T-helper 1 cell treated with Interleukin-12 subunit alpha and Interleukin-12 subunit beta and Interleukin-4 antibody, amounts not matched to agents 30 μg/mL and 1 μg/mL, for 36 hours (primary cell): ENCODE measurements around the gene MAP6D1.

Experiments used
- H3K27ac Mint-ChIP-seq: one replicate; pipeline ENCODE4 v1.8.0; 2021; ENCODE audit warnings: mild to moderate bottlenecking, mixed read lengths
- H3K27me3 Mint-ChIP-seq: one replicate; pipeline ENCODE4 v1.8.0; 2021; ENCODE audit warnings: low read depth, mixed read lengths
- H3K36me3 Mint-ChIP-seq: one replicate; pipeline ENCODE4 v1.8.0; 2021; ENCODE audit warnings: low read depth, mixed read lengths
- H3K4me1 Mint-ChIP-seq: one replicate; pipeline ENCODE4 v1.8.0; 2021; ENCODE audit warnings: low read depth, mixed read lengths
- H3K4me3 Mint-ChIP-seq: one replicate; pipeline ENCODE4 v1.8.0; 2021; ENCODE audit warnings: mild to moderate bottlenecking, moderate library complexity, mixed read lengths
- H3K9me3 Mint-ChIP-seq: one replicate; pipeline ENCODE4 v1.8.0; 2021; ENCODE audit warnings: mixed read lengths

MAP6D1 gene

DNA sequence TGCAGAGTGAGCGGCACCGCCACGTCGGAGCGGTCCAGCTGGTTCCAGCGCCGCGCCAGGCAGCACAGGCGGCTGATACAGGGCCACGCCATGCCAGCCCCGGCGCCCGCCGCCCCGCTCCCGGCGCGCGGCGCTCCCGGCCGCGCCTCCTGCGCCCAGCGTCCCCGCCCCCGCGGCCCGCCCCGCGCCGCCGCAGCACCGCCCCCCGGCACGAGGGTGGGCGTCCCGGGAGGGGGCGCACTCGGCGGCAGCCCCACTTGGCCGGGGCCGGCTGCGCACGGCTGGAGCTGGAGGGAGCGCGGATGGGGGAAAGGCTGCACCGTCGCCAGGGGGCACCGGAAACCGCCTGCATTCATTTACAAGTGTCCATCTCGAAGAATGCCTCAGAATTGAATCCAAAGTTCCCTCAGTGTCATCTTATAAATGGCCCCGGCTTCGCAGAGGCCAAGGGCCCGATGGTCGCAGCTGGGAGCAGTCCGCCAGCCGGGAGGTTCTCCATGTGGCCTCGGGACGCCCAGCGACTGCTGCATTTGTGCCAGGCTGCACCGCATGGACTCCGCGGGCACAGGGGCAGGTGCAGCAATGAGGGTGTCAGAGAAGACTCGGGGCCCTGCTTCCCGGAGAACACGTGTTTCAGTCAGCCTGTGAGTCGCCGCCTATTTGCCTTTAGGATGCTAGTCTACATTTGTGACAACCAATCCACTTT, at the start of gene MAP6D1:
TSS of gene MAP6D1 (minus strand) at position 122 of the 706 bp plus-strand sequence. CDS start at position 92, 30 bp downstream.
- Mint-ChIP-seq H3K4me1 (peaks cover 6% of the 10 kb centered on the region), H3K4me3 (peak within 1 kb of the TSS; percentile 80), H3K27ac (no peak within 1 kb of the TSS)

GRCh38 chr3:183873914-183874313, 48.5 kb upstream of the MAP6D1 start:
- H3K27me3 Mint-ChIP-seq, result no peaks in the 10 kb centered on the region
- no peak overlapping the region for H3K4me3 Mint-ChIP-seq
- H3K9me3 Mint-ChIP-seq, result no peaks in the 10 kb centered on the region
- H3K27ac Mint-ChIP-seq, result no peak overlapping the region
- peaks cover 6% of the 10 kb centered on the region for H3K36me3 Mint-ChIP-seq
- H3K4me1 Mint-ChIP-seq, result peaks cover 21% of the 10 kb centered on the region

More for the DNA sequence above, at the start of gene MAP6D1:
- Mint-ChIP-seq H3K9me3 (no peaks in the 10 kb centered on the region), H3K27me3 (peaks cover 16% of the 10 kb centered on the region), H3K36me3 (peaks cover 11% of the 10 kb centered on the region)

- Mint-ChIP-seq H3K9me3 (no peaks in the 10 kb centered on the region), H3K27me3 (no peaks in the 10 kb centered on the region), H3K4me1 (peaks cover 14% of the 10 kb centered on the region), H3K4me3 (no peak overlapping the region), H3K27ac (no peak overlapping the region), H3K36me3 (peaks cover 7% of the 10 kb centered on the region)
Observed at GRCh38 chr3:183871541-183871940, 46.2 kb upstream of the MAP6D1 start.

- H3K27me3 Mint-ChIP-seq, result no peaks in the 10 kb centered on the region
- peak overlapping the region; percentile 1 for H3K27ac Mint-ChIP-seq
- peaks cover 7% of the 10 kb centered on the region for H3K36me3 Mint-ChIP-seq
- H3K4me1 Mint-ChIP-seq, result peaks cover 14% of the 10 kb centered on the region
- no peak overlapping the region for H3K4me3 Mint-ChIP-seq
- no peaks in the 10 kb centered on the region for H3K9me3 Mint-ChIP-seq
Observed at GRCh38 chr3:183870563-183870962, 45.2 kb upstream of the MAP6D1 start.

- H3K9me3 Mint-ChIP-seq, result no peaks in the 10 kb centered on the region
- H3K4me1 Mint-ChIP-seq, result peaks cover 14% of the 10 kb centered on the region
- peak overlapping the region; percentile 76 for H3K27ac Mint-ChIP-seq
Observed at GRCh38 chr3:183868796-183869195, 43.4 kb upstream of the MAP6D1 start.

DNA sequence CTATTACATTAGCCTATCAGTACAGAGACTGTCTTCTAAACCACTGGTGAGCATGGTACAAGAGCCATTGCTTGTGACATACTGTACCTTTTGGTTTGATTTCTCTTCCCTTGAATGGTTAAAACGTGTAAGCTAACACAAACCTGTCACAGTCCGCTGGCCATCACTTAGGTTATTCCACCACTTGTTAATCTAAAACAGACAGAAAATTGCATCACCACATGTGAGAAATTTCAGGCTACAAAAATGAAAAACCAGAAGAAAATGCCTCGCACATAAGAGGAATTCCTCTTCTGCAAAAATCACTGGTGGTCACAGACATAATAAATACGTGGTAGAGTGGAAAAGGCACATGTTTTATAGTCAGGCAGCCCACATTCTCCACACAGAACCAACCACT, 37.2 kb upstream of the MAP6D1 start:
- no peak overlapping the region for H3K4me3 Mint-ChIP-seq
- H3K27ac Mint-ChIP-seq, result no peak overlapping the region
- H3K27me3 Mint-ChIP-seq, result no peaks in the 10 kb centered on the region
- no peaks in the 10 kb centered on the region for H3K4me1 Mint-ChIP-seq
- H3K36me3 Mint-ChIP-seq, result peaks cover 24% of the 10 kb centered on the region
- H3K9me3 Mint-ChIP-seq, result no peaks in the 10 kb centered on the region

More at GRCh38 chr3:183868796-183869195, 43.4 kb upstream of the MAP6D1 start:
- peaks cover 11% of the 10 kb centered on the region for H3K36me3 Mint-ChIP-seq
- no peak overlapping the region for H3K4me3 Mint-ChIP-seq
- no peaks in the 10 kb centered on the region for H3K27me3 Mint-ChIP-seq

DNA sequence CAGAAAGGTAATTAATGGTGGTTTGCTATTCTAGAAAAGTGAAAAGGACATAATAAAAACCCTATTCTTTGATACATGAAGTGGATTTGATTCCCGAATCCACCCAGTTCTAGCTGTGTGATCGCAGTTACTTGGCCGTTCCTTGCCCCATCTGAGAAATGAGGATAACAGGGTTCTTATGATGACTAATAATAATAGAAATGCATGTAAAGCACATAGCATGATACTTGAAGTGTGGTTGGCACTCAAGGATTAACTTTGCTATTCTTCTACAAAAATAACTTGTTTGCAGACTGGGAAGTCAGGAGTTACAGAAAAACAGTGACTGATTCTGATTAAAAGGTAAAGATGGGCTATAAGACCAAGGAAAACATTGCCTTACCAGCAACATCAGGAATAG, 32.5 kb upstream of the MAP6D1 start:
- no peaks in the 10 kb centered on the region for H3K27me3 Mint-ChIP-seq
- H3K9me3 Mint-ChIP-seq, result no peaks in the 10 kb centered on the region
- no peak overlapping the region for H3K4me3 Mint-ChIP-seq
- no peaks in the 10 kb centered on the region for H3K4me1 Mint-ChIP-seq
- H3K27ac Mint-ChIP-seq, result no peak overlapping the region
- H3K36me3 Mint-ChIP-seq, result peaks cover 34% of the 10 kb centered on the region

GRCh38 chr3:183854318-183855035, 29.1 kb upstream of the MAP6D1 start:
- H3K4me3 Mint-ChIP-seq, result no peak overlapping the region
- H3K36me3 Mint-ChIP-seq, result peaks cover 34% of the 10 kb centered on the region
- no peaks in the 10 kb centered on the region for H3K9me3 Mint-ChIP-seq
- H3K4me1 Mint-ChIP-seq, result peaks cover 2% of the 10 kb centered on the region
- no peaks in the 10 kb centered on the region for H3K27me3 Mint-ChIP-seq
- H3K27ac Mint-ChIP-seq, result no peak overlapping the region

DNA sequence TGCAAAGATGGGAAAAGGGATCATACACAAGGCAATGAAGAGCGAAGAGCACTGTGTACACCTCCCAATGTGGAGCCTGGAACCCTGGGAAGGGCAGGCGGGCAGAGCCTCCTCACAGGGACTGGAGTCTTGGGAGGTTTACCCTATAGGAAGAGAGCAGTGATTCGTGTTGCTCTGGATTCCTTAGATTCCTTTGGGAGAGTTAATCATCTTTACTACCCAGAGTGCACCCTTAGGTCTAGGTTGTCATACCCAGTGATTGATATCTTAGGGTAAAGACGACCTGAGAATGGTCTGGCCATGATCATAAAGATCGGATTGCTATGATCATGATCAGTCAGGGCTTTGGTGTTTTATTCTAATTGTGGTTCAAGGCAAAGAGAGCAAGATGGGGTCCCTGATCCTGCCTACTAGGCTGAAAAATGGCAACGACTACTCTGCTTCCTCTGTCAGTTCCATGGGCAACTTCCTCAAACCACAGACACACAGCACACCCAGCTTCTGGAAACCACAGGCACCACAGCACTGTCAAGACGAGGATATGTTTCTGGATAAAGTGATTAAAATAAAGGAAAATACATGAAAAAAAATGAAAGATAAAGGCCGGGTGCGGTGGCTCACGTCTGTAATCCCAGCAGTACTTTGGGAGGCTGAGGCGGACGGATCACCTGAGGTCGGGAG, 20.4 kb upstream of the MAP6D1 start:
- no peaks in the 10 kb centered on the region for H3K9me3 Mint-ChIP-seq
- peaks cover 34% of the 10 kb centered on the region for H3K36me3 Mint-ChIP-seq
- no peak overlapping the region for H3K27ac Mint-ChIP-seq
- no peak overlapping the region for H3K4me3 Mint-ChIP-seq
- peaks cover 15% of the 10 kb centered on the region for H3K4me1 Mint-ChIP-seq
- H3K27me3 Mint-ChIP-seq, result no peaks in the 10 kb centered on the region

DNA sequence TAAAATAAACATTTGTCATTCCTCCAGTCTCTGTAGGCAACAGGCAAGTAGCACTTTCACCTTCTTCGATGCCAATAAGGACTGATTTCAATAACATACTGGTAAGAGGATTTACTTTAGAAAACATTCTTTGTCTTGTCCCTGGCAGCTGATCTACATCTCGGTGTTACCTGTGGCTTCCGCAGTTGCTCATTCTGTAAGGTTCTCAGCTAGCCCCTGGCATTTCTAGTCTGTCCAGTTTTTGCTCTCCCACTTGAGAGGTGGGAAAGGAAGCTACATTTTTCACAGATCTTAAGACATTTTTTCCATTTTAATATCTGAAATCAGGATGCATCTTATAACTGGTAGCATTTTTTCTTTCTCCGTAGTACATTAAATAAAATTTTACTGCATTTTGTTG, 19.7 kb upstream of the MAP6D1 start:
- H3K4me1 Mint-ChIP-seq, result peaks cover 15% of the 10 kb centered on the region
- no peak overlapping the region for H3K4me3 Mint-ChIP-seq
- H3K27me3 Mint-ChIP-seq, result no peaks in the 10 kb centered on the region
- H3K27ac Mint-ChIP-seq, result no peak overlapping the region
- peaks cover 33% of the 10 kb centered on the region for H3K36me3 Mint-ChIP-seq
- no peaks in the 10 kb centered on the region for H3K9me3 Mint-ChIP-seq

- no peaks in the 10 kb centered on the region for H3K27me3 Mint-ChIP-seq
- no peaks in the 10 kb centered on the region for H3K9me3 Mint-ChIP-seq
- H3K27ac Mint-ChIP-seq, result peak overlapping the region; percentile 46
- no peak overlapping the region for H3K4me3 Mint-ChIP-seq
- H3K36me3 Mint-ChIP-seq, result peaks cover 37% of the 10 kb centered on the region
- peaks cover 15% of the 10 kb centered on the region for H3K4me1 Mint-ChIP-seq
Observed at GRCh38 chr3:183844606-183845005, 19.2 kb upstream of the MAP6D1 start.

- Mint-ChIP-seq H3K27ac (no peak overlapping the region), H3K4me1 (peaks cover 5% of the 10 kb centered on the region), H3K9me3 (no peaks in the 10 kb centered on the region), H3K4me3 (no peak overlapping the region), H3K36me3 (peaks cover 24% of the 10 kb centered on the region), H3K27me3 (no peaks in the 10 kb centered on the region)
Observed at GRCh38 chr3:183839751-183840150, 14.4 kb upstream of the MAP6D1 start.

DNA sequence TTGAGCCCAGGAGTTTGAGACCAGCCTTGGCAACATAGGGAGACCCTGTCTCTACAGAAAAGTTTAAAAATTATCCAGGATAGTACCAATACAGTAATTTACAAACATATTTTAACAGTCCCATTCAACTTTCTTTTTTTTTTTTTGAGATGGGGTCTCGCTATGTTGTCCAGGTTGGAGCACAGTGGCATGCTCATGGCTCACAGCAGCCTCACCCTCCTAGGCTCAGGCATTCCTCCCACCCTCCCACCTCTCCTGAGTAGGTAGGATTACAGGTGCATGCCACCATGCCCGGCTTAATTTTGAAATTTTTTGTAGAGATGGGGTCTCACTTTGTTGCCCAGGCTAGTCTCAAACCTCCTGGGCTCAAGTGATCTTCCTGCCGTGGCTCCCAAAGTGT, 12.5 kb upstream of the MAP6D1 start:
- no peaks in the 10 kb centered on the region for H3K27me3 Mint-ChIP-seq
- no peak overlapping the region for H3K27ac Mint-ChIP-seq
- H3K9me3 Mint-ChIP-seq, result no peaks in the 10 kb centered on the region
- H3K4me1 Mint-ChIP-seq, result no peaks in the 10 kb centered on the region
- H3K4me3 Mint-ChIP-seq, result no peak overlapping the region
- H3K36me3 Mint-ChIP-seq, result peaks cover 21% of the 10 kb centered on the region

DNA sequence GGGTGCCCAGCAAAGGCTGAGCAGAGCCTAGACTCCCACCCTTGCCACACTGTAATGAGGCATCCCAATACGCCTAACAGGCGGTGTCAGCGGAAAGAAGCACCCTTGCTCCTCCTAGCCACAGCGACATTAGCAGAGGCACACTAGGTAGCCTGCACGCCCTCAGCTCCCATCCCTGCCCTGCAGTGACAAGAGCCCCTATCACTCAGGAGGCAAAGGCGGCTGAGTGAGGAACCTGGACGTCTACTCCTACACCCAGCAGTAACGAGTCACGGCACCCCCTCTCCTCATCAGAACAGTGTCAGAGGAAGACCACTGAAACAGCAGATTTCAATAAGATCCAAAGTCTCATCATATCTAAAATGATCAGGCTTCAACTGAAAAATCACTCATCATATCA, 12.0 kb upstream of the MAP6D1 start:
- Mint-ChIP-seq H3K36me3 (peaks cover 21% of the 10 kb centered on the region), H3K4me3 (no peak overlapping the region), H3K9me3 (no peaks in the 10 kb centered on the region), H3K27ac (no peak overlapping the region), H3K4me1 (no peaks in the 10 kb centered on the region), H3K27me3 (no peaks in the 10 kb centered on the region)

GRCh38 chr3:183833516-183833915, 8.1 kb upstream of the MAP6D1 start:
- no peaks in the 10 kb centered on the region for H3K27me3 Mint-ChIP-seq
- no peak overlapping the region for H3K4me3 Mint-ChIP-seq
- no peaks in the 10 kb centered on the region for H3K9me3 Mint-ChIP-seq
- no peak overlapping the region for H3K27ac Mint-ChIP-seq
- no peaks in the 10 kb centered on the region for H3K4me1 Mint-ChIP-seq
- peaks cover 10% of the 10 kb centered on the region for H3K36me3 Mint-ChIP-seq
